Non-pigmented ciliary epithelial cell (primary cell): ENCODE results near the gene UBLCP1.
A peak's percentile ranks its signal among the peaks of the same experiment; 100 is the strongest.
"Not testable (repeated sequence)": the region's sequence is repeated elsewhere in the genome, so short reads cannot be mapped to it uniquely, and the experiment has no call there.

Source experiments
- DNase-seq: peaks from one replicate; pipeline ENCODE4 v3.0.0-alpha.2; 2010; ENCODE audit warnings: low read depth

Gene UBLCP1

DNA sequence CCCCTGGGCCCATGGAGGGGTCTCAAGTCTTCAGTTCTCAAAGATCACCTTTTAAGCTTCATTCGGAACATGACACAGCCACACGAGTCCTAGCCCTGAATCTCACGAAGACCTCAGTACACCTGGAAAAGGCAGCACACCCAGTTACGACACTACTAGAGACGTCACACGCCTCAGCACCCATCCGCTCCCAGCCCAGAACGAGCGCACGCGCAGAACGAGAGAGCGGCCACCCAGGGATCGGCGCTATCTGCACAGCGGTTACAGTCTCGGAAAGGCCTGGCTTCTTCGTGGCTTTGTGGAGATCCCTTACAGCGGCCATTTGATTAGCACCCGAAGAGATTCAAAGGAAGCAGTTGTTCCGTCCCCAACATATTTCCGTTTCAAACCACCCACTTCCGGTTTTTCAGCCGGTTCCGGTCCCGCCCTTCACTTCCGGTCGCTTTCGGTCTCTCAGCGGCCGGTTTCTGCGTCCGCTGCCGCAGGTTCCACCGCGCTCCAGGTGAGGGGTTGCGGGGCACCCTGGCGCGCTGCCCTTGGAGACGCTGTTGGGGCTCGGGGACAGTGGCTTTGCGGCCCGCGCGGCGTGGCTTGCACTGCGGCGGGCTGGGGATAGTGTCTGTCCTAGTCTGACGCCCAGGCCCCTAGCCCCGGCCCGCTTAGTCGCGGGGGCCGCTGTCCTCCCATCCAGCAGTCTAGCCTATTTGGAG lies at the start of gene UBLCP1:
Gene UBLCP1, plus strand, starts transcription at position 432 of the 710 bp plus-strand sequence. CDS start 5,626 bp downstream, outside the sequence.
- DNase-seq: no peak

DNA sequence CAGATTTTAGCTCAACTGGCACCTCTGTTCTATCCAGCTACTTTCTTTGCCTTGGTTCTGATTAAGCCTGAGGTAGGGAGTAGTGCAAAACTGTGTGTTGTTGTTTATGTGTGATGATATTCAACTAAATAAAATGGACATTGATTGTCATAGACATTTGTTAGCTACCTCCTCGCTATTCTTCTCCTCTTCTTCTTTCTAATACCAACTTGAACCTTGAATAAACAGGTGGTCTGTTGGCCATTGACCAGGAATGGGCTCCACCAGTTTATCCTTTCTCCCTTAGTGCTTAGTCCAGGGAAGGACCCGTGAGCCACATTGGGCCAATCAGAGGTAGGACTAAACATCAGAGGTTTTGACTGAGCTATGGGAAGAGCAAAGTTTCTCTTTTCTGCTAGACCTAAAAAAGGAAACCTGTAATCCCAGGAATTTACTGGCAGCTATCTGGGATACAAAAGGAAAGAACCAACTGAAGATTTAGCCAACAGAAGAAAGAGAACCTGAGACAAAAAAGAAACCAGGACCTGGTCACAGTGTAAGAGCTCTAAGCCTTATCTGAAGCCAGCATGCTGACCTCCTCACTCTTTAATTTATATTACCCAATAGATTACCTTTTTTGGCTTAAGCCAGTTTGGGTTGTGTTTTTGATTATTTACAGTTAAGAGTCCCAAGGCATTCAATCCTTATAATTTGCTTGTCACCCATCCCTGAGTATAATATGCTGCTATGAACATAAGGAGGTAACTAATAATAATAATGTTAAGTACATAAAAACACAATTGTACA lies 48.4 kb upstream of the UBLCP1 start:
- DNase-seq: no peak

GRCh38 chr5:159215886-159216285 lies 47.2 kb upstream of the UBLCP1 start:
- DNase-seq: no peak

- no peak for DNase-seq
These were observed 46.6 kb upstream of the UBLCP1 start for GRCh38 chr5:159216454-159216853.

GRCh38 chr5:159217236-159217635 lies 45.9 kb upstream of the UBLCP1 start:
- DNase-seq: no peak

GRCh38 chr5:159218595-159219023 lies 44.5 kb upstream of the UBLCP1 start:
- no peak for DNase-seq

DNA sequence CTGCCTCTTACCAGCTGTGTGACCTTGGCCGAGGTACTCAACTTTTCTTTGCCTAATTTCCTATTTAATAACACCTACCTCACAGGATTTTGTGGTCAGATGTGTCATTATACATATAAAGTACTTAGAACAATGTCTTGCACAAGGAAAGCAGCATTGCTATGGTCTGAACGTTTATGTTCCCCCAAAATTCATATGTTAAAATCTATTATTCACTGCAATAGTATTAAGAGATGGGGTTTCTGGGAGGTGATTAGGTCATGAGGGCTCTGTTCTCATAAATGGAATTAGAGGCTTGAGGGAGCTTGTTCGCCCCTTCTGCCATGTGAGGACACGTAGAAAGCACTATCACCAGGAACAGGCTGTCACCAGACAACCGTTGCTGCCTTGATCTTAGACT lies 42.9 kb upstream of the UBLCP1 start:
- no peak for DNase-seq

DNA sequence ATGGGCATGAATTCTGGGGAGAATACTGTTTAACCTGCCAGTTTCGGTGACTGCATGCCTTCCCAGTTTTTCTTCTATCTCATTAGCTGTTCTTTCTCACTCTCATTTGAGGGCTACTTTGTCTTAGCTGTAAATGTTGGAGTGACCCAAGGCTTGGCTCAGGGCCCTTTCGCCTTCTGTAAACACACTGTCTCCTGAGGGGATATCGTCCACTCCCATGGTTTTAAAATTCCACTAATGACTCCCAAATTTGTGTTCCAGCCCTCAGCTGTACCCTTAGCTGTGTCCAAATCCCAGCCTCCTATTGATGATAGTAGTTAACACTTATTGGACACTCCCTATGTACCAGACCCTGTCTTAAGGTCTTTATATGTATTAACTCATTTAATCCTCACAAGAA lies 39.6 kb upstream of the UBLCP1 start:
- DNase-seq: no peak

GRCh38 chr5:159224471-159224870 lies 38.6 kb upstream of the UBLCP1 start:
- DNase-seq: no peak

DNA sequence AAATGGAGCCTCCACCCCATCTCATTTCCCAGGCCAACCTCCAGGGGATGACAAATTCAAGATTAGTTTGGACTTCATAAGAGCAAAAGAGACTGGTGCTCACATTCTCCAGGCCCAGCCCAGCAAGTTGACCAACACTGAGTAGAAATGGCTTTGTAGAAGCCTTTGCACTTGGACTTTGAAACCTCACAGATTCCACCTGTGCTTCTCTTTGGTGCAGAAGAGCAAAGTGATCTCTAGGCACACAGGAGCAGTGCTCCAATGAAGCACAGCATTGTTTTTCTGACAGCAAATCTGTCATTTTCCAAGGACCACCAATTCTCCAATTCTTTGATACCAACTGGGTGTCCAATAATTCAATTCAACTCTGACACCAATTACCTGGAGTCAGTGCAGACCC lies 36.6 kb upstream of the UBLCP1 start:
- no peak for DNase-seq

DNA sequence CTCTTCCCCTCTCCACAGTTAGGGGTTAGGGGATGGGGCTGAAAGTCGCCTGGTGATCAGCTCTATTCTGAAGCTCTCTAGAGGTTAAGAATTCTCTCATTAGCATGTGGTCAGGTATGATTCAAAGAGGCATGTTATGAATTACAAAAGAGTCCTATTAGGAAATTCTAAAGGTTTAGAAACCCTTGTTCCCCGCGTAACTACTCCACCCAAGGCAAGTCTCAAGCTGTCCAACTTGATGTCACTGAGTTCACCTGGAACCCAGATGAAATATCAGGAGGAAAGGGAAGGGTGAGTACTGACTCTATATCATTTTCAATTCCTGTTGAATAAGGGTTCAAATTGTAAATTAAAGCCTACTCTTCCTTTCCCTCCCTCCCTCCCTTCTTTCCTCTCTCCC lies 35.6 kb upstream of the UBLCP1 start:
- DNase-seq: no peak

GRCh38 chr5:159228097-159228496 lies 35.0 kb upstream of the UBLCP1 start:
- DNase-seq: not testable (repeated sequence)

GRCh38 chr5:159230657-159231056 lies 32.4 kb upstream of the UBLCP1 start:
- DNase-seq: no peak

DNA sequence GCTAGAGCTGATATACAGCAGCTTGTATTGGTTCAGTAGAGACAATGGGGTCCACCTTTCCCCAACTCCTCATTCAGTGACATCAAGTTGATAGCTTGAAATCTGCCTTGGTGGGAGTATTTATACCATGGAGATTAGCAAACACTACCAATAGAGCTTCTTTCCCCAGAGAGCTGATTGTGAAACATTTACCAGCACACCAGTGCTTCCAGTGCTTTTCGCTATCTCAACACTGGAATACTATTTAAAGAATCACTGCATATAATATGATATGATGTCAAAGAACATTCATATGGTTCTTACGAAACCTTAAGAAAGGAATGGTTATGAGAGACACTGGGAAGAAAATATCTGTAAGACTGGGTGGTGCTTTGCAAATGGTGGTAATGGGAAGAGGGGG lies 31.9 kb upstream of the UBLCP1 start:
- DNase-seq: no peak

DNA sequence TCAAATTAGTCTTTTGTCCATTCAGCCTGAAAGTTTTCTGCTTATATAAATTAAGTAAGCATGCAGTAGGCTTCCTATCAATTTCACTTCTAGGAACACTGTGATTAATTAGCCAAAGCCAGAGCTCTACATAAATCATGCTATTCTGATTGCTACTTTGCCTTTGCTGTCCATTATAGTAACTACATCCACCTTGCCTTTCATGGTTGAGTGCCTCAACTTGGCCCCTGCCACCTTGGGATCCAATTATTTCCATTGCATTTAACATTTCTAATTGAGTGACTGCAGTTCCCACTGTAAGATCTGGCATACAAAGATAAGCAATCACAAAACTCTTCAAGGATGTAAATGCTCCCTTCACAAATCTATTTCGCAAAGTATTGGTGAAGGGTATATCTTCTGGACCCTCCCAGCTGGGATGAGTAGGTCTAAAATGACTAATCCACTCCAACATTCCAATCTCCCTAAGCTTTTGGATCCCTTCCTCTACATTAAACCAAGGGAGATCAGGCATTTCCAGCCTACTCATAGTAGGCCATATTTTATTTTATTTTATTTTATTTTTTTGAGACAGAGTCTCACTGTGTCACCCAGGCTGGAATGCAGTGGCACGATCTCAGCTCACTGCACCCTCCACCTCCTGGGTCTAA lies 27.1 kb upstream of the UBLCP1 start:
- DNase-seq: not testable (repeated sequence)

GRCh38 chr5:159240301-159240870 lies 22.7 kb upstream of the UBLCP1 start:
- DNase-seq: peak; percentile 18

- no peak for DNase-seq
These were observed 21.0 kb upstream of the UBLCP1 start for GRCh38 chr5:159241946-159242552.

- DNase-seq: no peak
These were observed 20.4 kb upstream of the UBLCP1 start for GRCh38 chr5:159242656-159243055.

DNA sequence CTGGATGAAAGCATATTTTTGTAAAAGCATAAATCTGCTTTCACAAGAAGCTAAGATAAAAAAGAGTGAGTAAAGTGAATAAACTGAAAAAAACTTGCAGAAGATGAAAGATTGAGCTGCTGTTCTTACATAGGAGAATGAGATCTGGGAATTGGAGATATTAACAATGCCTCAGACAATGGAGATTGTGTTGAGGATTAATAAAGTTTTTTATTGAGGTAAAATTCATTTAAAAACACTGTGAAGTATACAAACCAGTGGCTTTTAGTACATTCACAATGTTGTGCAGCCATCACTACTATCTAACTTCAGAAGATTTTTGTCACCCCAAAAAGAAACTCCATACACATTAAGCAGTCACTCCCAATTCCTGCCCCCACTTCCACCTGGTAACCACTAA lies 19.7 kb upstream of the UBLCP1 start:
- no peak for DNase-seq

DNA sequence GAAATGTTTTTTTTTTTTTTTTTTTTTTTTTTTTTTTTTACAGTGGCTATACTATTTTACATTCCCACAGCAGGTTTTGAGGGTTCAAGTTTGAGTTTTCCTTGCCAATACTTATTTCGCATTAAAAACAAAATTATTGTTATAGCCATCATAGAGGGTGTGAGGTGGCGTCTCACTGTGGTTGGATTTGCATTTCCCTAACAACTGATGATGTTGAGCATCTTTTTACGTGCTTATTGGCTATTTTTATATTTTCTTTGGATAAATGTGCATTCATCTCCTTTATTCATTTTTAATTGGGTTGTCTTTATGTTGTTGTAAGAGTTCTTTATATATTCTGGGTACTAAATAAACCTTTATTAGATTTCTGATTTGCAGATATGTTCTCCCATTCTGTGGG lies 18.9 kb upstream of the UBLCP1 start:
- DNase-seq: no peak

DNA sequence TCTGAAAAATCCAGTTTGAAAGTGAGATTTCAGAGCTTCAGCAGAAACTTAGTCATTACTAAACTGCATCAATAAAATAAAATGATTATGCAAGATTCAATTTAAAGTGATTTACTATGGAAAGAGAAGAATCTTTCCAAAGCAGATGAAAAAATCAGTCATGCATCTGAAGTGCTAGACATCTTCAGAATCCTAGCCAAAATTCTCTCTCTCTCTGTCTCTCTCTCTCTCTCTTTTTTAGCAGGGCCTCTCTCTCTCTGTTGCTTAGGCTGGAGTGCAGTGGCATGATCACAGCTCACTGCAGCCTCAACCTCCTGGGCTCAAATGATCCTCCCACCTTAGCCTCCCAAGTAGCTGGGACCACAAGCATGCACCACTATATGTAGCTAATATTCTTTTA lies 18.2 kb upstream of the UBLCP1 start:
- no peak for DNase-seq

- DNase-seq: no peak
These were observed 13.9 kb upstream of the UBLCP1 start for GRCh38 chr5:159249158-159249557.
